Osteocyte (in vitro differentiated cells): ENCODE results near the gene TARS3. TPM values are rescaled to one million over a fixed set of nuclear protein-coding genes. Genes with fewer than 3 reads are reported as not detected.
A peak's percentile ranks its signal among the peaks of the same experiment; 100 is the strongest.
"Not testable (repeated sequence)": the region's sequence is repeated elsewhere in the genome, so short reads cannot be mapped to it uniquely, and the experiment has no call there.

Source experiments
- DNase-seq: peaks from one replicate; pipeline ENCODE4 v3.0.0; 2021; ENCODE audit warnings: mixed read lengths; ENCODE audit not compliant: unreplicated experiment; ENCODE audit errors: extremely low spot score
- H3K27ac Mint-ChIP-seq: one replicate; pipeline ENCODE4 v1.8.0; 2021; ENCODE audit warnings: mild to moderate bottlenecking, mixed read lengths; ENCODE audit not compliant: unreplicated experiment
- H3K27me3 Mint-ChIP-seq: one replicate; pipeline ENCODE4 v1.8.0; 2021; ENCODE audit warnings: mixed read lengths; ENCODE audit not compliant: unreplicated experiment
- H3K36me3 Mint-ChIP-seq: one replicate; pipeline ENCODE4 v1.8.0; 2021; ENCODE audit warnings: mixed read lengths; ENCODE audit not compliant: unreplicated experiment
- H3K4me1 Mint-ChIP-seq: one replicate; pipeline ENCODE4 v1.8.0; 2021; ENCODE audit warnings: mixed read lengths; ENCODE audit not compliant: unreplicated experiment
- H3K4me3 Mint-ChIP-seq: one replicate; pipeline ENCODE4 v1.8.0; 2021; ENCODE audit warnings: mild to moderate bottlenecking, moderate library complexity, mixed read lengths; ENCODE audit not compliant: unreplicated experiment
- H3K9me3 Mint-ChIP-seq: one replicate; pipeline ENCODE4 v1.8.0; 2021; ENCODE audit warnings: mixed read lengths; ENCODE audit not compliant: unreplicated experiment
- CTCF ChIP-seq: fragments of 200-600 bp; sonication (generic); IDR thresholded peaks from 2 replicates; pipeline ENCODE4 v1.5.0; 2021; ENCODE audit warnings: antibody characterized with exemption, mild to moderate bottlenecking, moderate library complexity
- long read RNA-seq: library from polyadenylated mRNA; unstranded; transcript quantifications from one replicate; pipeline ENCODE4 v2.0.0, GENCODE V29; 2021
- total RNA-seq: library from RNA; stranded (reverse); gene quantifications from 2 replicates; pipeline ENCODE4 v1.2.1, GENCODE V29; 2021

The TARS3 gene
- 15.8 and 16.0 TPM in 2 replicates for total RNA-seq
- long read RNA-seq, partial matches to known transcripts = 2 of 5 reads
- long read RNA-seq, other reads (novel, unspliced or antisense) = 2 of 5 reads

- peak within 1 kb of the TSS; percentile 80 for H3K4me3 Mint-ChIP-seq
- H3K27me3 Mint-ChIP-seq = no peaks in the 10 kb centered on the region
- peak; percentile 95 for DNase-seq
- H3K9me3 Mint-ChIP-seq = no peaks in the 10 kb centered on the region
- peak within 1 kb of the TSS; percentile 79 for H3K27ac Mint-ChIP-seq
- peaks cover 7% of the 10 kb centered on the region for H3K4me1 Mint-ChIP-seq
- H3K36me3 Mint-ChIP-seq = peaks cover 26% of the 10 kb centered on the region
- no peak for TF ChIP-seq CTCF
These were observed at the start of gene TARS3 for GRCh38 chr15:101723874-101724674. Gene TARS3, minus strand, starts transcription at chr15:101724473. Its CDS starts 86 bp downstream, at chr15:101724387.

- no peaks in the 10 kb centered on the region for H3K9me3 Mint-ChIP-seq
- peaks cover 5% of the 10 kb centered on the region for H3K36me3 Mint-ChIP-seq
- H3K4me3 Mint-ChIP-seq = no peak overlapping the region
- no peak overlapping the region for H3K27ac Mint-ChIP-seq
- H3K4me1 Mint-ChIP-seq = no peaks in the 10 kb centered on the region
- peaks cover 3% of the 10 kb centered on the region for H3K27me3 Mint-ChIP-seq
- peak; percentile 18 for TF ChIP-seq CTCF
- no peak for DNase-seq
These were observed 49.3 kb upstream of the TARS3 start for GRCh38 chr15:101773496-101774100.

GRCh38 chr15:101772921-101773320 lies 48.6 kb upstream of the TARS3 start:
- H3K4me3 Mint-ChIP-seq = no peak overlapping the region
- no peaks in the 10 kb centered on the region for H3K4me1 Mint-ChIP-seq
- no peaks in the 10 kb centered on the region for H3K9me3 Mint-ChIP-seq
- H3K27me3 Mint-ChIP-seq = peaks cover 3% of the 10 kb centered on the region
- H3K27ac Mint-ChIP-seq = no peak overlapping the region
- H3K36me3 Mint-ChIP-seq = peaks cover 5% of the 10 kb centered on the region
- no peak for DNase-seq
- TF ChIP-seq CTCF = no peak

GRCh38 chr15:101767083-101767640 lies 42.9 kb upstream of the TARS3 start:
- not testable (repeated sequence) for DNase-seq, H3K4me3 Mint-ChIP-seq, H3K4me1 Mint-ChIP-seq, H3K36me3 Mint-ChIP-seq, H3K9me3 Mint-ChIP-seq, H3K27me3 Mint-ChIP-seq, H3K27ac Mint-ChIP-seq

GRCh38 chr15:101765772-101766456 lies 41.6 kb upstream of the TARS3 start:
- no peaks in the 10 kb centered on the region for H3K4me1 Mint-ChIP-seq
- no peak overlapping the region for H3K4me3 Mint-ChIP-seq
- no peaks in the 10 kb centered on the region for H3K27me3 Mint-ChIP-seq
- TF ChIP-seq CTCF = no peak
- no peak for DNase-seq
- H3K36me3 Mint-ChIP-seq = no peaks in the 10 kb centered on the region
- no peaks in the 10 kb centered on the region for H3K9me3 Mint-ChIP-seq
- H3K27ac Mint-ChIP-seq = no peak overlapping the region

- H3K27me3 Mint-ChIP-seq, DNase-seq, H3K36me3 Mint-ChIP-seq, H3K9me3 Mint-ChIP-seq, H3K4me1 Mint-ChIP-seq, H3K4me3 Mint-ChIP-seq, H3K27ac Mint-ChIP-seq: not testable (repeated sequence)
These were observed 41.0 kb upstream of the TARS3 start for GRCh38 chr15:101765340-101765671.

GRCh38 chr15:101764669-101765339 lies 40.5 kb upstream of the TARS3 start:
- not testable (repeated sequence) for H3K27ac Mint-ChIP-seq, H3K27me3 Mint-ChIP-seq, H3K36me3 Mint-ChIP-seq, DNase-seq, H3K9me3 Mint-ChIP-seq, H3K4me3 Mint-ChIP-seq, H3K4me1 Mint-ChIP-seq
